ENCODE results near the gene STX8. TPM values are rescaled to one million over a fixed set of nuclear protein-coding genes. Genes with fewer than 3 reads are reported as not detected.

The STX8 gene
- polyA plus RNA-seq, 1 experiment, result 103 TPM

DNA sequence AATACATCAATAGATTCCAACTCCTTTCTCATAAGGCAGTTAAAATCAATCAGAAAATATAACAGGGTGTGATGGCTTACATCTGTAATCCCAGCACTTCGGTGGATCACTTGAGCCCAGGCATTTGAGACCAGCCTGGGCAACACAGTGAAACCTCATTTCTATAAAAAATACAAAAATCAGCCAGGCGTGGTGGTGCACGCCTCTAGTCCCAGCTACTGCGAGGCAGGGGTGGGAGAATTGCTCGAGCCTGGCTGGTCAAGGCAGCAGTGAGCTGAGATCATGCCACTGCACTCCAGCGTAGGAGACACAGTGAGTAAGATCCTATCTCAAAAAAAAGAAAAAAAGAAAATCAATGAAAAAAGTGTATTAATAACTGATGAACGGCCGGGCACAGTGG, 295.7 kb downstream of the STX8 start:
- Histone ChIP-seq H3K4me3 (ENCODE audit: low read depth, low read length) (no peak overlapping the region), H3K9me3 (ENCODE audit: control insufficient read depth, insufficient read depth, low read length) (no peaks in the 10 kb centered on the region), H3K27me3 (ENCODE audit: control insufficient read depth, insufficient read depth, low read length) (peaks cover 2% of the 10 kb centered on the region), H3K27ac (ENCODE audit: low read depth, low read length) (no peak overlapping the region)
- ChIA-PET CTCF (no interaction called here), POLR2A (no interaction called here)
- DNase-seq (ENCODE audit: low read depth, low spot score), result no peak
- TF ChIP-seq, protein P1, sequence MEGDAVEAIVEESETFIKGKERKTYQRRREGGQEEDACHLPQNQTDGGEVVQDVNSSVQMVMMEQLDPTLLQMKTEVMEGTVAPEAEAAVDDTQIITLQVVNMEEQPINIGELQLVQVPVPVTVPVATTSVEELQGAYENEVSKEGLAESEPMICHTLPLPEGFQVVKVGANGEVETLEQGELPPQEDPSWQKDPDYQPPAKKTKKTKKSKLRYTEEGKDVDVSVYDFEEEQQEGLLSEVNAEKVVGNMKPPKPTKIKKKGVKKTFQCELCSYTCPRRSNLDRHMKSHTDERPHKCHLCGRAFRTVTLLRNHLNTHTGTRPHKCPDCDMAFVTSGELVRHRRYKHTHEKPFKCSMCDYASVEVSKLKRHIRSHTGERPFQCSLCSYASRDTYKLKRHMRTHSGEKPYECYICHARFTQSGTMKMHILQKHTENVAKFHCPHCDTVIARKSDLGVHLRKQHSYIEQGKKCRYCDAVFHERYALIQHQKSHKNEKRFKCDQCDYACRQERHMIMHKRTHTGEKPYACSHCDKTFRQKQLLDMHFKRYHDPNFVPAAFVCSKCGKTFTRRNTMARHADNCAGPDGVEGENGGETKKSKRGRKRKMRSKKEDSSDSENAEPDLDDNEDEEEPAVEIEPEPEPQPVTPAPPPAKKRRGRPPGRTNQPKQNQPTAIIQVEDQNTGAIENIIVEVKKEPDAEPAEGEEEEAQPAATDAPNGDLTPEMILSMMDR (IDR thresholded peaks at IDR 0.05; ENCODE audit: low read depth, low read length), result no peak

DNA sequence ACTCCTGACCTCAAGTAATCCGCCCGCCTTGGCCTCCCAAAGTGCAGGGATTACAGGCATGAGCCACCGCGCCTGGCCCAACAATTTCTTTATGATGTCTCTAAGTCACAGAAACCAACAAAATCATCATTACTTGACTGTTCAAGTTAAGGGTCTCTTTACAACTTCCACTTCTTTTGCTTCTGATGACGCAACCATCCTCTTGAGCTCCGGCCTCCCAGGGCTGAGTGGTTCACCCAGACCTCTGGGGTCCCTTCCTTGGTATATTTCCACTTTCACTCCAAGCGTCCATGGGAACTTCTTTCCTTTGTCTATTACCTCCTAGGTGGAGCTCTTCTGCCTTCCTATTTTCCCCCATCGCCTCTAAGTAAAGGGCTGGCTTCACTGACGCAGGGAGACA, 300.6 kb downstream of the STX8 start:
- Histone ChIP-seq H3K27ac (ENCODE audit: low read depth, low read length) (no peak overlapping the region), H3K9me3 (ENCODE audit: control insufficient read depth, insufficient read depth, low read length) (no peaks in the 10 kb centered on the region), H3K27me3 (ENCODE audit: control insufficient read depth, insufficient read depth, low read length) (peaks cover 2% of the 10 kb centered on the region), H3K4me3 (ENCODE audit: low read depth, low read length) (no peak overlapping the region)
- no peak for DNase-seq (ENCODE audit: low read depth, low spot score)
- CTCF ChIA-PET, result interaction anchor here (0.6 kb wide), 1 partner anchor 9 kb away, joined by 3 read pairs; no protein-coding TSS in a partner anchor
- POLR2A ChIA-PET, result no interaction called here
- TF ChIP-seq, protein P1 (IDR thresholded peaks at IDR 0.05; ENCODE audit: low read depth, low read length), result no peak

DNA sequence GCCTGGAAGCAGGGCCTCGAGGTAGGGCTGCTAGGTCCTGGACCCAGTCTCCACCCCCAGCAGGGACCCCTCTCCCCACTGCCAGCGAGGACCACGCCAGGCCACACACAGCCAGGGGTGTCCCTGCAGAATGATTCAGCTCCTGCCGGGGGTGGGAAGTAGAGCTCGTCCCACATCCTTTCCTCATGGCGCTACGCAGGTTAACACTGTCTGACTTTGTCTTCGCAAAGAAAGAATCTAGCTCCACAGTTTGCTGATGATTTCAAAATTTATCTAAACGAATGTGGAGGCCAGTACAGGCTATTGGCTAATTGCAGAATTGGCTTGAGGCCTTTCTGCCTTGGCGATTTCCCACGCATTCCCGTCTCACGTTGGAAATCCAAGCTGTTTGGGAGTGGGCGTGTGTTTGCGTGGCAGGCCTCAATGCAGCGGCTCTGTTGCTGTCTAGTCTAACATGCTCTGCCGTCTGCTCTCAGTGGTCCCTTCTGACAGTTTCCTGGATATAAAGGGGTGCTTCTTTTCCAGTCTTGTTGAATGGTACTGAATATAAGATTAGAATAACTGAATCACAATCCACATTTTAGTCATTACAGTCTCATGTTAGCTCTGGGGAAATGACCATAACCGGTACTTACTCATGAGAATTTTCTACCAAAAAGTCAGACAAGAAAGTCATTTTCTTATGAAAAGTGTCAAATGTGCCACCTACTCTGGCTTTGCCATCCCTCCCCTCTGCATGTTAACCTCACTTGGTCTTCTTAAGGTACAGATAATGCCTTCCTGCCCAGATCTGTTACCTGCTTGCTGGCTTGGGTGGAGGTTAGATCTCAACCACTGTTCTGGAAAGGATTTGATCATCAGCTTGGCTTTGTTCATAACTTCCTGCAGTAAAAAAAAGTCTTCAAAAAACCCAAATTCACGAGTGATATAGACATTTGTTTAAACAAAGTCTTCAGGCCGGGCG, 301.9 kb downstream of the STX8 start:
- Histone ChIP-seq H3K27ac (ENCODE audit: low read depth, low read length) (peak overlapping the region; percentile 21), H3K9me3 (ENCODE audit: control insufficient read depth, insufficient read depth, low read length) (no peaks in the 10 kb centered on the region), H3K4me3 (ENCODE audit: low read depth, low read length) (no peak overlapping the region), H3K27me3 (ENCODE audit: control insufficient read depth, insufficient read depth, low read length) (no peaks in the 10 kb centered on the region)
- TF ChIP-seq, protein P1 (IDR thresholded peaks at IDR 0.05; ENCODE audit: low read depth, low read length), result no peak
- DNase-seq (ENCODE audit: low read depth, low spot score), result peak; percentile 43
- POLR2A ChIA-PET, result no interaction called here
- CTCF ChIA-PET, result no interaction called here

DNA sequence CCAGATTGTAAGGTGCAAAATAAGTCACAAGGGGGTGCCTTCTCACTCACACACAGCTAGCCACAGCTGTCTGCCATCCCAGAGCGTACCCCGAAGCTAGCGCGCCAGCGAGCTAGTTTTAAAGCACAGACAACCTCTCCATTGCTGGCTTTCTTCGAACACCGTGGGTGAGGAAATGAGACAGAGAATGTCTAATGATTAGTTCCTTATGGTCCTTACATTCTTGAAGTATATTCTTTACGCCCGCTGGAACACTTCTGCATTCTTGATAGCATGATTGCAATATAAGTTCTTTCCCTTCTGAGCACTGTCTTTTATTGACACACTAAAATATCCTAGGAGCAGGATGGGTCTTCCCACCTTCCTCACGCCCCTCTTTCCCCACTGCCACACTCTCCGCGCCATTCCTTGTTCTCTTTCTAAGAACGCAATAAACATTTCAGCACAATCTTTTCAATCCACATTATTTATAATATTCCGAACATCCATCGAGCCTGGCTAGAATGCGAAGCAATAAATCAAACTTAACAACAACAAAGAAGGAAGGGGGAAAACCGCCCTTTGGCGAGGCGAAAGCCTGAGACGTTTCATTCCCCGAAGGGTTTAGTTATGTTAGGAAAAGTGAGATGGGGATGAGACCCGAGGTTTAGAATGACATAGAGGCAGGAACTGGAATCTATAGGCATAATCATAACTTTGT, 303.0 kb downstream of the STX8 start:
- Histone ChIP-seq H3K27ac (ENCODE audit: low read depth, low read length) (no peak overlapping the region), H3K27me3 (ENCODE audit: control insufficient read depth, insufficient read depth, low read length) (no peaks in the 10 kb centered on the region), H3K4me3 (ENCODE audit: low read depth, low read length) (no peak overlapping the region), H3K9me3 (ENCODE audit: control insufficient read depth, insufficient read depth, low read length) (no peaks in the 10 kb centered on the region)
- TF ChIP-seq, protein P1 (IDR thresholded peaks at IDR 0.05; ENCODE audit: low read depth, low read length), result no peak
- CTCF ChIA-PET, result no interaction called here
- no peak for DNase-seq (ENCODE audit: low read depth, low spot score)
- POLR2A ChIA-PET, result no interaction called here

DNA sequence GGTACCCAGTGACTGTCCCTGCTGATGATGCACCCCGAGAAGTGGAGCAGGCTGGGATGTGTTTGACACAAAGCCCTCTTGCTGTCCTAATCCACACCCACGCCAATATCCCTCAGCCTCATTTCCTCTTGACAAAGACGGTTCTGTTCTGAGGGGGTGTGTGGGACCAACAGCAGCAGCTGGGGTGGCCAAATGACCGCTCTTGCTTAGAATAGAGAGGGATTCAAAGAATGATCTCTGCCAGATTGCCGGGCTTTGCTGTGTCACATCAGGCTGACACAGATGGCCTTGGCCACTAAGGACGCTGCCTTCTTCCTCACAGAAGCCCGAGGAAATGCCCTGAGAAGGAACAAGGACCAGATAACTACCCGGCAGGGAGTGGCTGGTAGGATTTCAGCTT, 303.6 kb downstream of the STX8 start:
- ChIA-PET POLR2A (no interaction called here), CTCF (no interaction called here)
- DNase-seq (ENCODE audit: low read depth, low spot score), result no peak
- Histone ChIP-seq H3K4me3 (ENCODE audit: low read depth, low read length) (no peak overlapping the region), H3K27me3 (ENCODE audit: control insufficient read depth, insufficient read depth, low read length) (no peaks in the 10 kb centered on the region), H3K9me3 (ENCODE audit: control insufficient read depth, insufficient read depth, low read length) (no peaks in the 10 kb centered on the region), H3K27ac (ENCODE audit: low read depth, low read length) (no peak overlapping the region)
- TF ChIP-seq, protein P1 (IDR thresholded peaks at IDR 0.05; ENCODE audit: low read depth, low read length), result no peak
